HFF-Myc (cell line): Measurements from ENCODE around the gene SMG7.

Source experiments
- DNase-seq: peaks from one replicate; pipeline ENCODE4 v3.0.0-alpha.2; 2011; ENCODE audit warnings: low read depth; ENCODE audit errors: extremely low read depth
- H3K4me3 ChIP-seq: replicated peaks from 2 replicates; pipeline ENCODE4 v1.5.1; 2011; ENCODE audit warnings: low read depth, mild to moderate bottlenecking, control low read depth, low read length
- CTCF ChIP-seq: IDR thresholded peaks from 2 replicates; pipeline ENCODE4 v1.5.1; 2012; ENCODE audit warnings: mild to moderate bottlenecking, low read depth, low read length, control low read depth; ENCODE audit errors: missing control alignments

SMG7 gene

GRCh38 chr1:183544598-183545297 is 72.4 kb downstream of the SMG7 start:
- TF ChIP-seq CTCF = no peak
- no peak overlapping the region for H3K4me3 ChIP-seq
- DNase-seq = peak; percentile 10

- no peak for TF ChIP-seq CTCF
- DNase-seq = no peak
- H3K4me3 ChIP-seq = no peak overlapping the region
These were observed 74.1 kb downstream of the SMG7 start for GRCh38 chr1:183546427-183546826.

- no peak overlapping the region for H3K4me3 ChIP-seq
- DNase-seq = no peak
- TF ChIP-seq CTCF = no peak
These were observed 75.8 kb downstream of the SMG7 start for GRCh38 chr1:183548116-183548515.

GRCh38 chr1:183550915-183551314 is 78.6 kb downstream of the SMG7 start:
- no peak for TF ChIP-seq CTCF
- H3K4me3 ChIP-seq = no peak overlapping the region
- DNase-seq = no peak

GRCh38 chr1:183551924-183552323 is 79.6 kb downstream of the SMG7 start:
- no peak for TF ChIP-seq CTCF
- no peak for DNase-seq
- H3K4me3 ChIP-seq = no peak overlapping the region

GRCh38 chr1:183552441-183552840 is 80.1 kb downstream of the SMG7 start:
- TF ChIP-seq CTCF = no peak
- no peak overlapping the region for H3K4me3 ChIP-seq
- DNase-seq = no peak

- DNase-seq = no peak
- H3K4me3 ChIP-seq = no peak overlapping the region
- TF ChIP-seq CTCF = no peak
These were observed 80.6 kb downstream of the SMG7 start for GRCh38 chr1:183552891-183553290.
